Stomach (tissue), 9 donors: ENCODE results near the gene PRLHR. TPM values are rescaled to one million over a fixed set of nuclear protein-coding genes. Genes with fewer than 3 reads are reported as not detected.

Experiments
- DNase-seq, 2 donors: peaks; one replicate each; pipeline versions ENCODE4 v3.0.0 to v3.0.0-alpha.2; 2013 to 2019
- H3K27ac ChIP-seq, 5 donors: fragments of 200-600 bp in 4 of 5; sonication (generic) in 4 of 5; one replicate each; pipeline ENCODE4 v1.5.1; 2013 to 2019; ENCODE audit warnings: mild to moderate bottlenecking in 1 of 5, moderate library complexity in 1 of 5
- H3K27me3 ChIP-seq, 3 donors: fragments of 200-600 bp; sonication (generic); one replicate each; pipeline ENCODE4 v1.5.1; 2017 to 2019; ENCODE audit warnings: mixed run types in 1 of 3
- H3K36me3 ChIP-seq, 4 donors: fragments of 200-600 bp; sonication (generic); 1 replicate in 3 of 4; 2 replicates in 1 of 4; pipeline ENCODE4 v1.5.1; 2016 to 2019
- H3K4me1 ChIP-seq, 4 donors: fragments of 200-600 bp; sonication (generic); one replicate each; pipeline ENCODE4 v1.5.1; 2016 to 2019
- H3K4me3 ChIP-seq, 4 donors: fragments of 200-600 bp; sonication (generic) in 3 of 4; one replicate each; pipeline ENCODE4 v1.5.1; 2016 to 2019; ENCODE audit warnings: mild to moderate bottlenecking in 1 of 4
- H3K9me3 ChIP-seq, 4 donors: fragments of 200-600 bp; sonication (generic); one replicate each; pipeline ENCODE4 v1.5.1; 2016 to 2019
- CTCF ChIP-seq, 7 experiments: fragments of 450-650 bp in 4 of 7; fragments of 200-600 bp in 3 of 7; sonication (generic) in 3 of 7; IDR thresholded peaks; one replicate each; pipeline ENCODE4 v1.5.1; 2016 to 2019; ENCODE audit warnings: antibody characterized with exemption in 7 of 7, control low read depth in 2 of 7, mild to moderate bottlenecking in 1 of 7
- EP300 ChIP-seq: sonication (generic); formaldehyde crosslinking; IDR thresholded peaks from one replicate; pipeline ENCODE4 v1.6.1; 2017; ENCODE audit warnings: antibody characterized with exemption
- POLR2A ChIP-seq, 4 donors: fragments of 450-650 bp; IDR thresholded peaks; one replicate each; pipeline ENCODE4 v1.6.1; 2016; ENCODE audit warnings: antibody characterized with exemption in 4 of 4, control low read depth in 2 of 4, mild to moderate bottlenecking in 1 of 4, moderate library complexity in 1 of 4
- POLR2AphosphoS5 ChIP-seq, 3 donors: sonication (generic); formaldehyde crosslinking; IDR thresholded peaks; one replicate each; pipeline ENCODE4 v1.6.1; 2016; ENCODE audit warnings: antibody characterized with exemption in 3 of 3
- whole genome bisulfite sequencing, 5 donors: extraction: QIAGEN DNeasy Blood & Tissue Kit in 3 of 5; methylation state at CpG; one replicate each; pipeline versions ENCODE4 v1.1.5 to v1.1.7; 2013 to 2018; 5-methylcytosine and 5-hydroxymethylcytosine counted together
- intact Hi-C: fragments of 100-400 bp; cut with DNase I; formaldehyde crosslinking; loops from one replicate; pipeline ENCODE4 v1.15.1; 2023; ENCODE audit warnings: low total_unique reads
- polyA plus RNA-seq, 3 donors: library from polyadenylated mRNA; stranded (reverse); fragments of 200-250 nt; gene quantifications; one replicate each; pipeline ENCODE4 v1.2.3, GENCODE V29; 2013
- total RNA-seq, 5 donors: library from RNA; depleted of rRNA; stranded (reverse); fragments of >200 nt; gene quantifications; one replicate each; pipeline versions ENCODE4 v1.1.0 to v1.2.3, GENCODE V29; 2014 to 2016
- donor health status: healthy with polysubstance abuse.
- donor health status: Bipolar disorder and iron deficiency.
- donor health status: healthy.

PRLHR gene
- total and polyA plus RNA-seq, 8 donors, result under 0.01 to 0.43 (median 0.21) TPM; not detected in 4

- DNase-seq, result no peak
- no peak for TF ChIP-seq CTCF (IDR thresholded peaks at IDR 0.05)
- no peak for TF ChIP-seq EP300
- TF ChIP-seq POLR2AphosphoS5 (IDR thresholded peaks at IDR 0.05), result no peak
- WGBS, 5 donors, result 55 to 83% (median 68%) methylated on average over 2 of the region's 2 CpGs
Measured at GRCh38 chr10:118610577-118610976, 15.1 kb upstream of the PRLHR start.

GRCh38 chr10:118607768-118608354 is 12.4 kb upstream of the PRLHR start:
- DNase-seq, result no peak

More at GRCh38 chr10:118610577-118610976, 15.1 kb upstream of the PRLHR start:
- H3K27ac ChIP-seq, result no peak overlapping the region
- peaks cover 0 to 6% (median 0%) of the 10 kb centered on the region in 4 donors for H3K4me1 ChIP-seq
- peaks cover 6 to 18% (median 12%) of the 10 kb centered on the region in 4 donors for H3K9me3 ChIP-seq
- no peaks in the 10 kb centered on the region for H3K36me3 ChIP-seq
- no peaks in the 10 kb centered on the region for H3K27me3 ChIP-seq
- no peak overlapping the region for H3K4me3 ChIP-seq
- intact Hi-C loops, result no loop called here

GRCh38 chr10:118605694-118606093 is 10.2 kb upstream of the PRLHR start:
- Histone ChIP-seq H3K4me3 (no peak overlapping the region), H3K9me3 (peaks cover 6 to 18% (median 12%) of the 10 kb centered on the region in 4 donors), H3K27me3 (peaks cover 0 to 4% (median 0%) of the 10 kb centered on the region in 3 donors), H3K36me3 (no peaks in the 10 kb centered on the region), H3K27ac (no peak overlapping the region), H3K4me1 (no peaks in the 10 kb centered on the region)
- TF ChIP-seq POLR2A (IDR thresholded peaks at IDR 0.05) (no peak), CTCF (IDR thresholded peaks at IDR 0.05) (no peak), EP300 (no peak), POLR2AphosphoS5 (IDR thresholded peaks at IDR 0.05) (no peak)
- intact Hi-C loops, result no loop called here
- WGBS, 5 donors, result 80 to 85% (median 82%) methylated on average over 10 of the region's 10 CpGs
- DNase-seq, result no peak

More at GRCh38 chr10:118607768-118608354, 12.4 kb upstream of the PRLHR start:
- H3K36me3 ChIP-seq, result no peaks in the 10 kb centered on the region
- H3K27me3 ChIP-seq, result no peaks in the 10 kb centered on the region
- no peak overlapping the region for H3K27ac ChIP-seq
- TF ChIP-seq POLR2A (IDR thresholded peaks at IDR 0.05) (no peak), CTCF (IDR thresholded peaks at IDR 0.05) (no peak), EP300 (no peak), POLR2AphosphoS5 (IDR thresholded peaks at IDR 0.05) (no peak)
- H3K9me3 ChIP-seq, result peaks cover 6 to 18% (median 12%) of the 10 kb centered on the region in 4 donors
- peaks cover 0 to 6% (median 0%) of the 10 kb centered on the region in 4 donors for H3K4me1 ChIP-seq
- intact Hi-C loops, result no loop called here
- WGBS, 5 donors, result 86 to 100% (median 96%) methylated on average over 2 to 4 of the region's 4 CpGs
- H3K4me3 ChIP-seq, result no peak overlapping the region

- Histone ChIP-seq H3K27me3 (peaks cover 24 to 87% (median 40%) of the 10 kb centered on the region in 3 donors), H3K9me3 (peaks cover 0 to 16% (median 7%) of the 10 kb centered on the region in 4 donors), H3K4me3 (peak overlapping the region in 1 of 4 donors; percentile 1), H3K36me3 (no peaks in the 10 kb centered on the region), H3K27ac (no peak overlapping the region), H3K4me1 (peaks cover 0 to 30% (median 17%) of the 10 kb centered on the region in 4 donors)
- intact Hi-C loops, result no loop called here
- TF ChIP-seq POLR2A (IDR thresholded peaks at IDR 0.05) (no peak), CTCF (IDR thresholded peaks at IDR 0.05) (no peak), POLR2AphosphoS5 (IDR thresholded peaks at IDR 0.05) (no peak), EP300 (no peak)
- WGBS, 5 donors, result 4 to 11% (median 4%) methylated on average over 14 to 16 of the region's 16 CpGs
- DNase-seq, result no peak
Measured at GRCh38 chr10:118596426-118597124, 1.1 kb upstream of the PRLHR start.
